Osteocyte (in vitro differentiated cells): Measurements from ENCODE around the gene NR5A2. TPM values are rescaled to one million over a fixed set of nuclear protein-coding genes. Genes with fewer than 3 reads are reported as not detected.

Experiments
- DNase-seq: peaks from one replicate; pipeline ENCODE4 v3.0.0; 2021; ENCODE audit warnings: mixed read lengths; ENCODE audit not compliant: unreplicated experiment; ENCODE audit errors: extremely low spot score
- H3K27ac Mint-ChIP-seq: one replicate; pipeline ENCODE4 v1.8.0; 2021; ENCODE audit warnings: mild to moderate bottlenecking, mixed read lengths; ENCODE audit not compliant: unreplicated experiment
- H3K27me3 Mint-ChIP-seq: one replicate; pipeline ENCODE4 v1.8.0; 2021; ENCODE audit warnings: mixed read lengths; ENCODE audit not compliant: unreplicated experiment
- H3K36me3 Mint-ChIP-seq: one replicate; pipeline ENCODE4 v1.8.0; 2021; ENCODE audit warnings: mixed read lengths; ENCODE audit not compliant: unreplicated experiment
- H3K4me1 Mint-ChIP-seq: one replicate; pipeline ENCODE4 v1.8.0; 2021; ENCODE audit warnings: mixed read lengths; ENCODE audit not compliant: unreplicated experiment
- H3K4me3 Mint-ChIP-seq: one replicate; pipeline ENCODE4 v1.8.0; 2021; ENCODE audit warnings: mild to moderate bottlenecking, moderate library complexity, mixed read lengths; ENCODE audit not compliant: unreplicated experiment
- H3K9me3 Mint-ChIP-seq: one replicate; pipeline ENCODE4 v1.8.0; 2021; ENCODE audit warnings: mixed read lengths; ENCODE audit not compliant: unreplicated experiment
- total RNA-seq: library from RNA; stranded (reverse); gene quantifications from 2 replicates; pipeline ENCODE4 v1.2.1, GENCODE V29; 2021
- TF ChIP-seq, protein P1 (sequence below): fragments of 200-600 bp; sonication (generic); IDR thresholded peaks from 2 replicates; pipeline ENCODE4 v1.5.0; 2021; ENCODE audit warnings: antibody characterized with exemption, mild to moderate bottlenecking, moderate library complexity

Gene NR5A2
- total RNA-seq, 1 donor from 2014 or later = not detected

DNA sequence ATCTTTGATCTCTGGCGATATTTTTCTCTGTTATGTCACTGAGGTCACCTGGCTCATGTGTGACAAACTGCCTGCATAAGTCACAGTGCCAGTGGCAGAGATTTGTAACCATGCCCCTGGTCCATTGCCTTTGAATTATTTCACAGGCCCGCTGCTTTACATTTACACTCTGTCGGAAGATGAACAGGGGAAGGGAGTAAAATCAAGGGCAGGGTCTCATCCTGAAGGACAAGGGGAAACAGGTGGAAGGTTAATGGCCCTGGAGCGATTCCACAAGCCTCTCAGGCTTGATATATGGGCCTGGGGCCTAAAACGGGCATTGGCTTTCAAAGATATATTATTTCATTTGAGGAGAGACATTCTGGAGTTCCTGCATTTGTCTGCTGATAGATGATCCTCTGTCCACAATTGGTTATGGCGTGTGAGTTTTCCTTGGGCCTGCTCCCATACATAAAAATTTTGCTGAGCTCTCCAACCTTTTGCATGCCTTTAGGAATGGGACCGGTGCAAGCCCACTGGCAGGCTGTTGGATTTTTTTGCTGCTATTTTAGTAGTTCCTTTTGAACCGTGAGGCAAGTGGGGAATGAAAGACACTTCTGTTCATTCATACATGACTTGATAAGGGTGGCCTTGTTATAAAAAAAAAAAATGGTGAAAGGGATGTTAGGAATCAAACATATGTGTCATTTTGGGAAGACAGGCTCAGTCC is 51.9 kb downstream of the NR5A2 start:
- no peak overlapping the region for H3K4me3 Mint-ChIP-seq
- DNase-seq = no peak
- peaks cover 9% of the 10 kb centered on the region for H3K4me1 Mint-ChIP-seq
- TF ChIP-seq, protein P1, sequence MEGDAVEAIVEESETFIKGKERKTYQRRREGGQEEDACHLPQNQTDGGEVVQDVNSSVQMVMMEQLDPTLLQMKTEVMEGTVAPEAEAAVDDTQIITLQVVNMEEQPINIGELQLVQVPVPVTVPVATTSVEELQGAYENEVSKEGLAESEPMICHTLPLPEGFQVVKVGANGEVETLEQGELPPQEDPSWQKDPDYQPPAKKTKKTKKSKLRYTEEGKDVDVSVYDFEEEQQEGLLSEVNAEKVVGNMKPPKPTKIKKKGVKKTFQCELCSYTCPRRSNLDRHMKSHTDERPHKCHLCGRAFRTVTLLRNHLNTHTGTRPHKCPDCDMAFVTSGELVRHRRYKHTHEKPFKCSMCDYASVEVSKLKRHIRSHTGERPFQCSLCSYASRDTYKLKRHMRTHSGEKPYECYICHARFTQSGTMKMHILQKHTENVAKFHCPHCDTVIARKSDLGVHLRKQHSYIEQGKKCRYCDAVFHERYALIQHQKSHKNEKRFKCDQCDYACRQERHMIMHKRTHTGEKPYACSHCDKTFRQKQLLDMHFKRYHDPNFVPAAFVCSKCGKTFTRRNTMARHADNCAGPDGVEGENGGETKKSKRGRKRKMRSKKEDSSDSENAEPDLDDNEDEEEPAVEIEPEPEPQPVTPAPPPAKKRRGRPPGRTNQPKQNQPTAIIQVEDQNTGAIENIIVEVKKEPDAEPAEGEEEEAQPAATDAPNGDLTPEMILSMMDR = no peak
- H3K9me3 Mint-ChIP-seq = no peaks in the 10 kb centered on the region
- no peak overlapping the region for H3K27ac Mint-ChIP-seq
- H3K36me3 Mint-ChIP-seq = no peaks in the 10 kb centered on the region
- peaks cover 44% of the 10 kb centered on the region for H3K27me3 Mint-ChIP-seq

DNA sequence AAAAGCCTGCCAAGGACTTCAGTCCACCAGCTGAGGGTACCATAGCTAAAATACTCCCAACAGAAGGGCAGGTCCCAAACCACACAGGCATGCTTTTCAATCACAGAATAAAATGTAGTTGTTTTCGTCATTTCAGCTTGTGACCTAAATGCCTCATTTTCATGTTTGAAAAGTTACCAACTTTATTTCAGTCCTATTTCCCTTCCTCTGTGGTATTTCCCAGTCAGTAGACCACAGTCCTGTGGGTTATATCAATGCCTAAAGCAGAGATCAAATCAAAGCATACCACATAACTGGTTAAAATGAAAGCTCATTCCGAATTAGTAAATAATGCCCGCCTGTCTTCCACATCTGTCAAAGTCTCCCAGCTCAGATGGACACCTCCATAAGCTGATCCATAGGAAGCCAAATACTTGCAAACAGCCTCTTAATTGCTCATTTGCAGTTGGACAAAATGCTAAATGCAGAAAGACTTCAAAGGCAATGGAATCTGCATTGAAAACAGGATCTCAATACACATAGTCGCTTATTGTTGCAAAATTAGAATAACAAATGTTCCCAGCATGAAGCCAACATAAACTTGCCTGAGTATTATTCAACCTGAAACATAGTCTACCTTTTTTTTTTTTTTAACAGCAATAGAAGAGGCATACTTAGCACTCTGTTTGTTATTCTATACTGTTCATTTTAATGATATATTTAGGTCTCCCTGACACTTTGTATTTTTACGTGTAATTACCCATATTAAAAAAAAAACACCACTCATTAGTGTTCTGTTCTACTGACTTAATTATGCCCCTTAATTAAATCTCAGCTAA is 53.9 kb downstream of the NR5A2 start:
- no peak for DNase-seq
- Mint-ChIP-seq H3K36me3 (no peaks in the 10 kb centered on the region), H3K27ac (no peak overlapping the region), H3K27me3 (peaks cover 49% of the 10 kb centered on the region), H3K4me3 (no peak overlapping the region), H3K4me1 (peaks cover 3% of the 10 kb centered on the region), H3K9me3 (no peaks in the 10 kb centered on the region)
- TF ChIP-seq, protein P1 = no peak

DNA sequence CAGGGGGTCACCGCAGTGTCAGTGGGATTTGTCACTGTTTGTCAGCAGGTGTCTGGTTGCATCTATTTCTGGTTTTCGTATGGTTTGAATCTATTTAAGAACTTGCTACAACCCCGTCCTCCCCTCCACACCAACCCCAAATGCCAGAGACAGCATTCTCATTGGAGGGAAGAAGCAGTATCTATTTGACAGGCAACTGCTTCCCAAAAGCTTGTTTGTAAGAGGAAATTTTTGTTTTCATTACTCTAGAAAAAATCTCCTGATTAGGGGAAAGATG is 54.4 kb downstream of the NR5A2 start:
- no peaks in the 10 kb centered on the region for H3K4me1 Mint-ChIP-seq
- no peaks in the 10 kb centered on the region for H3K36me3 Mint-ChIP-seq
- no peaks in the 10 kb centered on the region for H3K9me3 Mint-ChIP-seq
- peaks cover 51% of the 10 kb centered on the region for H3K27me3 Mint-ChIP-seq
- no peak for DNase-seq
- no peak overlapping the region for H3K4me3 Mint-ChIP-seq
- TF ChIP-seq, protein P1 = no peak
- no peak overlapping the region for H3K27ac Mint-ChIP-seq

DNA sequence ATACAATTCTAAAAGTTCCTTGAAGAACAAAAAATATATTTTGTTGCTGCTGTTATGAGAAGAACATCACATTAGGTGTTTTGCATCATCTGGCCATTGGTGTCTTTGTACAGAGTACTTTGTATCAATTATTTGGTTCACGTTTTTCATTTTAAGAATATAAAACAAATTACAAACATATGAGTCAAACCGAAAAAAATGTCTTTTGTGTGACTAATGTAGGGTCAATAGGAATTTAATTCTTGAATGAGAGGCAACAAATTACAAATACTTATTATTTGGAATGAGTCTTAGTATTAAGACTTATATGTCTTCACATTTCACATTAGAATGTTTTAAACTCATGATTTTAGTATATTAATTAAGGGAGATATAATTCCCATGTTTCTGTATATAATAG is 54.8 kb downstream of the NR5A2 start:
- Mint-ChIP-seq H3K9me3 (no peaks in the 10 kb centered on the region), H3K27me3 (peaks cover 54% of the 10 kb centered on the region), H3K4me3 (no peak overlapping the region), H3K27ac (no peak overlapping the region), H3K36me3 (no peaks in the 10 kb centered on the region), H3K4me1 (no peaks in the 10 kb centered on the region)
- TF ChIP-seq, protein P1 = no peak
- DNase-seq = no peak
